Left kidney (tissue), 2 donors: Measurements from ENCODE around the gene WDR86. TPM values are rescaled to one million over a fixed set of nuclear protein-coding genes. Genes with fewer than 3 reads are reported as not detected.

Experiments used
- DNase-seq: peaks from one replicate; pipeline ENCODE4 v3.0.0-alpha.2; 2013
- polyA plus RNA-seq: library from polyadenylated mRNA; unstranded; fragments of 120-200 nt; gene quantifications from one replicate; pipeline ENCODE4 v1.2.1, GENCODE V29; 2013; ENCODE audit not compliant: insufficient read length

WDR86 gene
- polyA plus RNA-seq, 1 donor: 38.8 TPM

DNA sequence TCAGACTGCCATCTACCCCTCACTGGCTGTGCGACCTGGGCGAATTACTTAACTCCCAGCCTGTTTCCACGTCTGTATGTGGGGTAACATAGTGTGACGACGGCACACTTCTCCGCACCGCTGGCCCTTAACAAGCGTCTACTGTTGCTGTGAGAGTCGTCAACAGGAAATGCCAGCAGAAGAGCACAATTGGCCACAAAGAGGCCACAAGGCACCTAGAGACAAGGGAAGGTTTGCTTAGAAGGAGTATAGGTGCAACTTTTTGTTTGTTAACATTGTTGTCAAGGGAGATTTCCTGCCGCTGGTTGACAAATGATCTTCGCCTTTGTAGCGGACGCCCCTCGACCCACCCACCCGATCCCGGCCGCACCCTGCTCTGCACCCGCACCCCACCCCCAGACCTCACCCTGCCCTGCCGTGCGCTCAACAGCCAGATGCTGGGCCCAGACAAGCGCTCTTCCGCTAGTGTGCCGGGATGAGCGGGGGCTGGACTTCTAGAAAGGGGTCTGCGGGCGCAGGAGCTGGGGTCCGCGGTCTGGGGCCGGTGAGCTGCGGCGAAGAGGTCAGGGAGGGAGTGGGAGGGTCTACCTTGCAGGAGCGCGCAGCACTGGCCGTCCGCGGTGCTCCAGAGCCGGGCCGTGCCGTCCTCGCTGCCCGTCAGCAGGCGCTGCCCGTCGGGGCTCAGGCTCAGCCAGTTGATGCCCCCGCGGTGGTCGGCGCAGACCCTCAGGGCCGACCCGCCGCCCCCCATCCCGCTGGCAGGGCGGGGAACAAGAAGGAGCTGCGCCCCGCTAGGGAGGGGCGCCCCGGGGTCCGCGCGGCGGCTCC is 785 bp downstream of the WDR86 start:
- peak; percentile 67 for DNase-seq

DNA sequence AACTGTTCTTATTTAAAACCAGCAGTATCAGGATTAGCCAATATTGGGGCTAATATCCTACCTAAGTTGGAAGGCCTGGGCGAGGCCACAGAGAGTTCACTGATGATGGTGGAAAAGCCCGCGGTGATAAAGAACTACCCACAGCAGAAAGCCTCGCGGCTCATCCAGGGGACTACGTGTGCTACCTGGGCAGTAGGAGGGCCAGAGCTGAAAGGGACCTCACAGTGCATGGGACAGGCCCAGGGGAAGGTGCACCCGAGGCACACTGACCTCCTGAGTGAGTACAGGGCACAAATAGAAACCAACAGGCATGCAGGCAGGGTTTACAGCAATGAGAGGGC is 1.4 kb downstream of the WDR86 start:
- DNase-seq: no peak

DNA sequence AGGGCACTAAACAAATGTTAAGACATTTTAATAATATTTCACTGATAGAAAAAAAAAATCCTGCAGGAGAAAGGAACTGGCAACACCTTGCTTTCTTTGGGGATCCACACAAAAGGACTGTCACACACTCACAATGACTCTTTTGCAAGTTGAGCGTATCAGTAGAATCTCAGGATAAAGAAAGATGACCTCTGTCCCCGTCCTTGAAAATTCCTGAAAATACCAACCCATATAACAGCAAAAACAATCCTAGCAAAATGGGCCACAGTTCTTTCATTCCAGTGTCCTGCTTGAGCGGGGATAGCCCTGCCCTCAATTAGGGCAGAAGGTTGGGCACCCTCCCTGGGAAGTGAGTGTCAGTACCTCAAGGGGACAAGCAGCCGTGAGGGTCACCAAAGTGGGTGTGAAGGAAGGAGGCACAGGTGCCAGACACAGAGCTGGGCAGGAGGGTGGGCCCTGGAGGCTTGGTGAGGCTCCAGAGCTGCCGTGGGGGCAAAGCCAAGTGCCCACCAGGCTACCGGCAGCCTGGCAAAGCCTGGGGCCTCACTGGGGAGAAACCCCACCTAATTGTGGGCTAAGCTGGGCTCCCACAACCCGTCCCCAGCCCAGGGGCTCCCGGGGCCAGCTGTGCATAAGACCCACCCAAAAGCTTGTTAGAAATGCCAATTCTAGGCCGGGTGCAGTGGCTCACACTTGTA is 2.8 kb downstream of the WDR86 start:
- no peak for DNase-seq

DNA sequence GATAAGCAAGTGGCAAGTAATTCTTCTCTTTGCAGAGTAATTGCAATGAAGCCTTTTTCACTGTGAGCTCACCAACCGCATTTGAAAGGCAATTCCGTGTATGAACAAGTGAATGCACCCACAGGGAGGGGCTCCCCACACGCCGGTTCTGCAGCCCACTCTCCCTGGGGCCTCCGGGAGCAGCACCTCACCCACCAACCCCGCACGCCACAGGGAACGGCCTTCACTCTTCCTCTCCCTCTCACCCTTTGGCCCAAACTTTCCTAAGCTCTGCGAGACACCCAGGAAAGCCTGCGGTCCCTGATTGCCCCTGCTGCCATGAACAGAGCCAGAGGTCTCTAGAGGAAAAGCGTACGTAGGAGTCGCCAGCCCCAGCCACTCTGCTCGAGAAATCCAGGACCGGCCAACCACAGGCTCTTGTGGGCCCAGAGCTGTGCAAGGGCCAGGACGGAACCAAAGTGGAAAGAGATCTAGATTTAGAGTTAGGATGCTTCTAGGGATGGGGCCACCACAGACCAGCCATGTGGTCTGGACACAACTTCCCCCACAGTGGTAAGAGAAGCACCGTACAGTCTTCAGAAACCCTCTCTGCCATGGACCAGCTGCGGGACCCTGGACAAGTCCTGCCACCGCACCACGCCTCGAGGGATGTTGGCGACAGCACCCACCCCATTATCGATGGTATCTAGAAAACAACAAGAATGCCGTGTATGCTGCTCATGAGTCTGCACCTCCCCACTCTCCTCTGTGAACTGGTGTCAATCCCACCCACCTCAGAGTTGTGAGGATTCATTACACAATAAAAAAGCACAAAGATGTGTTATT is 3.6 kb downstream of the WDR86 start:
- no peak for DNase-seq

DNA sequence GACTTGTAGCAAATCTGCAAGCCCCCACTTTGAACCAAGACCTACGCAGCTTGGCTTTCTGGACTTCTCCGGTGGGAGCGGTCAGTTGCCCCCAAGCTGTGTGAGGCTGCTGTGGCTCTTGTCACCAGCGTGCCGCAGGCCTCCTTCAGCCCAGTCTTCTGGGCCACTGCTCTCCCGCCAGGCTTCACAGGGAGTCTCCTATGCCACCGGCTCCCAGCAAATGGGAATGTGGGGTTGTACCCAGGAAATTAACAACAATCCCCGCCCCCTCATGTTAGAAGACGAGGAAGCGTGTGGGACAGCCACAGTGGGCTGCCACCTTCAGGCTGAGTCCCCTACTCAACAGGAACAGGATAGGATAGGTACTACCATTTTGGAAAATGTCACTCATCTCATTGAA is 4.2 kb downstream of the WDR86 start:
- no peak for DNase-seq

DNA sequence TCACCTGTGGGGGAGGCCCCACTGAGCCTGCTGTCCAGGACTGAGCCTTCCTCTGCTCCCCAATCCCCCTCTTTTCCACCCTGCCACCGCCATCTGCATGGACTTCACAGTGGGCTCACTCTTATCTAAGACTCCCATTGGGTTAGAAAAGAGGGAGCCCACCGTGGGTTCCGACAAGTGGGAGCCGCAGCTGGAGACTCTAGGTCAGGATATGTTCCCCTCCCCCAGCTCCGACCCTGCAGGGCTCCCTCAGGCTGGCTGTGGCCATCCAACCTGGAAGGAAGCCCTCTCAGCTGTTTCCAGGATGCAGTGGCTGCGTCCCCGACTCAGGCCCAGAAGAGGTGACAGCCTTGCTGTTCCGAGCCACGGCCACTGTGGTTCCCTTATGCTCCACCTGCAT is 4.8 kb downstream of the WDR86 start:
- DNase-seq: no peak

DNA sequence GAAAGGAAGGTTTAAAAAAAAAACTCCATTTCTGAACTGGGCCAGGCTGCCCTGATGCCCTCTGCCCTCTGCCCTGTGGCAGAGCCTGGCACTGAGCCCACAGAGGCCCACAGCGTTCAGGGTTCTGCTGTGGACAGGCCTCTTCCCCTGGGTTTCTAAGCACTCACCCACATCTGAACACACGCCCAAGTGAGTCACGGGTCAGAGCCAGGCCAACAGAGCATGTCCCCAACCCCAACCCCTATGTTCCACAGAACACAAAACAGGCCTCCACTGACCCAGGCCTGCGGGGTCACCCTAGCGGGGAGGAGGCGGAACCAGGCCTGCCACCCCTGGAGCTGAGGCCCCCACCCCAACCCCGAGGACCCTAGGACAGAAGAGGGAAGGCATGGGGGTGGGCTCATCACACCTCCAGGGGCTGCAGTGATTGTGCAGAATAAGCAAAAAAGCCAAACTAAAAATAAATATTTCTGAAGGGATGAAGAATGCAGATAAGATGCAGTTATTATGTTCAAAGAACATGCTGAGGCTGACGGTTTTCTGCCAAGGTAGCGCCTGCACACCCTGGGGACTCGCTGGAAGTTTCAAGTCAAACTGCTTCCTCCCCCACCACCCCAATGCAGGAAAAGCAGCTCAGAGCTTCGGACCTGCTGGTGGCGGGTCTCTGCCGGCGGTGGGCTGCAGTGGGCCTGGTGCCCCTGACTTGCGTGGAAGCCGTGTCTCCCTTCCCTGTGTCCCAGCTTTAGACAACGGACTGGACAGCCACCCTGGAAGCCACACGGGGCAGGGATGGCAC is 5.4 kb downstream of the WDR86 start:
- no peak for DNase-seq

DNA sequence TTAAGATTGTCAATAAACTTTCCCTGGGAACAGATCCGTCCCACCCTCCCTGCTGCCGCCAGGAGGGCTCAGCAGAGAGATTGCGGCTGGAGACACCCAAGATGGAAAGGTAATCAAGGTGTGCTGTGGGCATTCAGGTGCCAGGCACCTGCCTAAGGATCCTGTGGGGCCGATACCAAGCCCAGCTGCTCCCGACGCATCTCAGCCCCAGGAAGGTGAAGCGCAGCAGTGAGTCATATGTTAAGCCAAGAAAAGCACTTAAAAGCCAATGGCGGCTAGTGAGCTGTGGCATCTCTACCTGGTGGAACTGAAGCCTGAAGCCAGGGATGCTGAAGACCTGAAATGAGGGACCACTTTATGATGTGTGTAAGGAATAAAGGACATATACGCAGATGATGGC is 6.1 kb downstream of the WDR86 start:
- no peak for DNase-seq

DNA sequence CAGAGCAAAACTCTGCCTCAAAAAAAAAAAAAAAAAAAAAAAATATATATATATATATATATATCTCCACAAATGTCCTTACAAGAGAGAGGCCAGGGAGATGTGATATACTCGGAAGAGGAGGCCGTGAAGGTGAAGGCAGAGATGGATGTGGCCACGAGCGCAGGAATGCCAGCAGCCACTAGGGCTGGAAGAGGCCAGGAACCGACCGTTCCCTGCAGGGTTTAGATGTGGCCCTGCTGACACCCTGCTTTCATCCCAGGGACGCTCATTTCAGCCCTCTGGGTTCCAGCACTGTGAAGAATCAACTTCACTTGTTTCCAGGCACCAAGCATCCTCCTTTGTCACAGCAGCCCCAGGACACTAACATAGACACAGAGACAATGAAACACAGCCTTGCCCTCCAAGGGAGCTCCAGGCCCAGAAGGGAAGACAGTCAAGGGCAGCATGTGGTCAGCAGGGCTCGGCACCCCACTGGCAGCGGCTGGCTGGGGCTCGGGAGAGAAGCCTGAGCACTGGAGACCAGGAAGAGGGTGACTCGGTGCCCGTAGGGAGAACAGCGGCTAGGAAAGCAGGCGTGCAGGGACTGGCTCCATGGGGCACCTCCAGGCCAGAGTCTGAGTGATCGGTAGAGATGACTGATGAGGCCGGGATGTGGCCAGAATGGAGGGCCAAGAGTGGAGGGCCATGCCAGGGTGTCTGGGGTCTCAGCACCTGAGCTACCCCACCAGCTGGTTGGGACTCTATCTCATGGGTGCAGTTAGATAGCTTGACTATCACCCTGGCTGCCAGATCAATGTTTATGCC is 7.6 kb downstream of the WDR86 start:
- DNase-seq: no peak

DNA sequence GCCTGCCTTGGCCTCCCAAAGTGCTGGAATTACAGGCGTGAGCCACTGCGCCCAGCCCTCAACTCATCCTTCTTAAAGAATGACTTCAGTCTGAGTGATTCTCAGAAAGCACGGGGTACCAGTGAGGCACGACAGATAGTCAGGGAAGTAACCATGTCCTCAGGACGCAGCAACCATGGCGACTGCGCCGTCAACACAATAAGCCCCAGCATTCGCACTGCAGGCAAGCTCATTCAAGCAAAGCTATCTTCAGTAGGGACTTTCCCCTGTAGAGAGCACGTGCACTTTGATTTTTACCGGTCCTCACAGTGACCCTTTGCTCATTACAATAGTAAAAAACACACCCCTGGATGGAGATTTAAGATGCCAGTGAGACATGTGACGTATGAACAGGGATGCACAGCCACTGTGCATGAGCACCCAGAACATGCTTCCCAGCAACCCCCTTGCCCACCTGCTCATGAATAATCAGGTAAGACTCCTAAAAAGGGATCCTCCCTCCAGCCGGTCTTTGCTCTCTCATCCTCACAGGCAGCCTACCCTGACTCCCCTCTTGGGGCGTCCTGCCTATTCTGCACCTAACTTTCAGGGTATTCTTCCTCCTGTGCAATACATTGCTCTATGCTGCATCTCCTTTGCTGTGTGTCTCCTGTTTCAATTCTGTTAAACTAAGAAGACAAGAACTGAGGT is 9.1 kb downstream of the WDR86 start:
- DNase-seq: no peak

DNA sequence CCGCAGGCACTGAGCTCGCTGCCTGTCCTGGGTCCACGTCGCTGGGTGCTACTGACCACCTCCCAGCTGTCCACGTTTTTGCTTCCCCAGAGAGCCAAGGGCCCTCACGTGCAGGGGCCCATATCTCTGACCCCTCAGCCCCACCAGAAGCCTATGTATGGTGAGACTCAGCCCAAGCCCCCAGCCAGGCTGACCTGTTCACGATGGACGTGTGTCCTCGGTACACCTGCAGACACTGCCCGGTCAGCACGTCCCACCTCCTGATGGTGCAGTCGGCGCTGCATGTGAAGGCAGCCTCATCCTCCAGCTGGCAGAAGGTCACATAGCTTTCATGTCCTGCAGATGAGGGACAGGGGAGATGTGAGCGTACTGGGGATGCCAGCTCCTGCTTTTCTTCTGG is 9.9 kb downstream of the WDR86 start:
- no peak for DNase-seq

DNA sequence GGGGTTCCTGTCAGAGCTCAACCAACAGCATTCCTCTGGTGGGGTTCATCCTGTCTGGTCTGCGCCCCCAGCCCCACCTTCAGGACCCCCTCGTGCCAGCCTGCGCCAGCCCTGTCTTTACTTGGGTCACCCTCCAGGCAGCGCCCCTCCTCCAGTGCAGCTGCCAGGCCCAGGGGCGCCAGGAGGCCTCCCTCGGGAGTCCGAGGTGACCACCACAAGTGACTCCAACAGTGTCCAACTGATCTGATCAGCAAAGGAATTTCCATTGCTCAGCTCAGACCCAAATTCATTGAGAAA is 10.6 kb downstream of the WDR86 start:
- no peak for DNase-seq

DNA sequence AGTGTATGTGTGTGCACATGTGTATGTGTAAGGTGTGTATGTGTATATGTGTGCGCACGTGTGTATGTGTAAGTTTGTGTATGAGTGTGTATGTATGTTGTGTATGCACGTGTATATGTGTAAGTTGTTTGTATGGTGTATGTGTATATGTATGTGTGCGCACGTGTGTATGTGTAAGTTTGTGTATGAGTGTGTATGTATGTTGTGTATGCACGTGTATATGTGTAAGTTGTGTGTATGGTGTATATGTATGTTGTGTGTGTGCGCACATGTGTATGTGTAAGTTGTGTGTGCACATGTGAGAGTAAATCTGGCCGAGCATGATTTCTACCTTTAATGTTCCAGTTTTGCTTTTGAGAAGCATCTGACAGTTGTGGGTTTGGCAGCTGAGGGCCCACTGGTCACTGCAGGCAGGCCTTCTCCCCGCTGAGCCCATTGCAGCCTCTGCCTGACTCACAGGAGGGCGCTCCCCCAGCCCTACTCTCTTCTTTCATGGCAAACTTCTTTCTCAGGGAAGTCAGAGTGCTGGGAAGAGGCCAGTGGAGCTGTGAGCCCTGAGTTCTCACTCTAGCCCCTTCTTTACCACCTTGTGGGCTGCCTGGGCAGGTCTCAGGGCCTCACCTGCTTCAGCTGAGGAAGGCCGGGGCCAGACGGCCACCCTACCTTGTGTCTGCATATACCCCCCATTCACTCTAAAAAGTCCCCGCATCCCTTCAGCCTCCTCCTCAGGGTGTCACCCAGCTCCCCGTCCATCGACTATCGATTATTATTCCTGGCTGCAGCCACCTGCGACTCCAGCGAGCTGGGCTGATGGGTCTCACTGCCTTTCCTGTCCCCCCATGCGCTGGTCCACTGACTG is 11.2 kb downstream of the WDR86 start:
- no peak for DNase-seq

DNA sequence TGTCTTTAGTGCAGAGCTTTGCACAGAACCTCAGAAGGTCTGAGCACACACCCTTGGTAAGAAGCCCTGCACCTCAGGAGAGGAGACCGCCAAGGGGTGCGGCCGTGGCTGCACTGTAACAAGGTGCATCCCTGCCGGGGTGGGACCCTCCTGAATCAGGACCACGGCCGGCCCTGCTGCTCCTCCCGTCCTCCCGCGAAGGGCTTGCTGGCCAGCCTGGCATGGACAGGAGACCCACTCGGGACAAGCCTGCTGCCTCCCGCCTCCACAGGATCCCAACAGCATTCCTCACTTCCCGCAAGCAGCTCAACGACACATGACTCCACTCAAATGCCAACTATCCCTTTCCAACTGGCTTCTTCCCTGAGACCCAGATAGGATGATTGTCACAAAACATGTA is 12.8 kb downstream of the WDR86 start:
- no peak for DNase-seq

DNA sequence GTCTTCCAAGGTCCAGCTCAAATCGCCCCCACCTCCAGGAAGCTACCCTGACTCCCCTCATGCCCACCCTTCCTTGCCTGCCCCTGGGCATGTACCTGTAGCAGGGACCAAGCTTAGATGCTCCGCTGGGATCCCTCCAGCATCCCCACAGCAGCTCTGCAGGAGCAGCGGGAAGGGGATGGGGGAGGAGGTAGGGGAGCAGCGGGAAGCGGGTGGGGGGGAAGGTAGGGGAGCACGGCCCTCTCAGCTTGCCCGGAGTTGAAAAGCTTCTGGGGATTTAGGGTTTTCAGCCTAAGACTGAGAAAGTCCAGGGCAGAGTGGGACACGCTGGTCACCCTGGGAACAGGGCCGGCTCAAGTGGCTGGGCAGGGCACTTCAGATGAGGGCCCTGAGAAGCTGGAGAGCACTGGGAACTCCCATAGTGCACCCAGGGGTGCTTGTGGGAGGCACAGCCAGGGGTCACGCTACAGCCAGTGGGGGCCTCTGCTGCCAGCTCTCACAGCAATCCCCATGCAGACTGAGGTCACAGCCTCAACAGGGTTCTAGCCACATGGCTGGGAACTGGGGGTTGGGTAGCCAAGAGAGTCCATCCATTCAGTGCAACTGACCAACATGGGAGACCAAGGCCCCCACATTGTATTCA is 13.4 kb downstream of the WDR86 start:
- DNase-seq: no peak

DNA sequence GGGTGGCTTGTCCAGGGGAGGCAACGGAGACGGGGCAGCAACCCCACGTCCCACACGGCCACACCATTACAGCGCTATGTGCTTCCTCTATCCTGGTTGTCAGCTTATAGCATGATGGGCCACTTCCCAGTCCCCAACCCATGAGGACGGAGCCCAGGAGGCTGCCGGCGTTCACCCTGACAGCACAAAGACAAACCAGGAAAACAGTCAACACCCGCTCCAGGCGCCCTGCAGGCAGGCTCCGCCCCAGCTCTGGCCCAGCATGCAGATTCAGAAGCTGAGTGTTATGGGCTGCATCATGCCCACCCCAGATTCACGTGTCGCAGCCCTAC is 14.8 kb downstream of the WDR86 start:
- DNase-seq: no peak

DNA sequence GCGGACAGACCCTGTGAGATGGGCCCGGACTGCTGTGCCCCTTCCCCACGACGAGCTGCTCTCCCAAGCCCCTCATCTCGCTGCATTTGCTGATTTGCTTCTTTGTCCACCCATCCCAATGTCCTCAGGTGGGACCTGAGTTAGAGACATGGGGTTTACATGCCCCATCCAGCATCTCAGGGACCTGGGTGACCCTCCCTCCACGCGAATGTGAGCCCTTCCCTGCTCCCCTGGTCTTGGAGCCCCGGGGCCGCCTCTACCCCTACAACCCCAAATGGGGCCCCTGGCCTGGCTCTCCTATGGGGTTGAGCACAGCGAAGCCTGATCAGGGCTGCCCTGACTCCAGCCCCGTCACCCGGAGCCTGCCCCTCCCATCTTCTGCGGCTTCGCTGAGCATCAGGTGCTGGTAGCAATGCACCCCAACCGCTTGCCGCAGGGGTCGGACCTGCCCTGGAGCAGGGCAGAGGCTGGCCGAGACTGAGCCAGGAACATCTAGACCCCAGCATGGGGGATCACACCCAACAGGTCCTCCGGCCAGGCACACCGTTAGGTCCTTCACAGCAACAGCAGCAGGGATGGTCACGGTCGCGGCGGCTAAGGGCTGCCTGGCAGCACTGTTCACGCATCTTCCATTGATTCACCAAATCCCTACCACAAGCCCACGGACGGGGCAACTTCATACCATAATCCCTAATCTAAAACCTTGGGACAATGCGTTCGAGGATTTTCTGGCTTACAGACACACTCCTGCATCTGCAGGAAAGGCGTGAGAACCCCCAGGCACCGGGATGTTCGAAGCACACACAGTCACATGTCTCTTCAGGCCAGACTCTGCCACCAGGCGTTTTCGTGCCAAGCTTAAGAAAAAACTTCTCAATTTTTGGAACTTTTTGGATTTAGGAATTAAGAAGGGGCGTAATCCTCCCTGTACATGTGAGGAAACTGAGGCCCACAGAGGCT is 15.5 kb downstream of the WDR86 start:
- DNase-seq: no peak
